HuH-7 (cell line): ENCODE measurements around the gene NKPD1.

Experiments
- DNase-seq: peaks from one replicate; pipeline ENCODE4 v3.0.0; 2011; ENCODE audit warnings: low spot score

NKPD1 gene

GRCh38 chr19:45173816-45174215 is 13.0 kb upstream of the NKPD1 start:
- no peak for DNase-seq

- no peak for DNase-seq
Measured at GRCh38 chr19:45172611-45173208, 11.9 kb upstream of the NKPD1 start.

- DNase-seq, result no peak
Measured at GRCh38 chr19:45172173-45172572, 11.4 kb upstream of the NKPD1 start.

- no peak for DNase-seq
Measured at GRCh38 chr19:45171211-45171623, 10.4 kb upstream of the NKPD1 start.

- DNase-seq, result no peak
Measured at GRCh38 chr19:45170146-45171106, 9.6 kb upstream of the NKPD1 start.

GRCh38 chr19:45169602-45170001 is 8.8 kb upstream of the NKPD1 start:
- no peak for DNase-seq

- DNase-seq, result no peak
Measured at GRCh38 chr19:45168767-45169351, 8.1 kb upstream of the NKPD1 start.

GRCh38 chr19:45166723-45167252 is 6.0 kb upstream of the NKPD1 start:
- no peak for DNase-seq

- no peak for DNase-seq
Measured at GRCh38 chr19:45164577-45165335, 4.0 kb upstream of the NKPD1 start.

- DNase-seq, result no peak
Measured at GRCh38 chr19:45163751-45164460, 3.1 kb upstream of the NKPD1 start.

- no peak for DNase-seq
Measured at GRCh38 chr19:45163156-45163555, 2.4 kb upstream of the NKPD1 start.

GRCh38 chr19:45162608-45163143 is 1.9 kb upstream of the NKPD1 start:
- no peak for DNase-seq

- DNase-seq, result peak; percentile 93
Measured at GRCh38 chr19:45161738-45162607, 1.2 kb upstream of the NKPD1 start.

GRCh38 chr19:45159971-45160324 is 834 bp downstream of the NKPD1 start:
- no peak for DNase-seq

- no peak for DNase-seq
Measured at GRCh38 chr19:45159210-45159970, 1.4 kb downstream of the NKPD1 start.

- DNase-seq, result no peak
Measured at GRCh38 chr19:45158503-45159209, 2.1 kb downstream of the NKPD1 start.

- no peak for DNase-seq
Measured at GRCh38 chr19:45156751-45157150, 4.0 kb downstream of the NKPD1 start.

- DNase-seq, result no peak
Measured at GRCh38 chr19:45156011-45156630, 4.7 kb downstream of the NKPD1 start.
